ENCODE measurements around the gene PGRMC1.

The PGRMC1 gene

GRCh38 chrX:119292445-119292844, 56.4 kb downstream of the PGRMC1 start:
- TF ChIP-seq CTCF (IDR thresholded peaks at IDR 0.05; ENCODE audit: control insufficient read depth, insufficient read depth, low read depth, low read length, missing control alignments), result peak; percentile 13
- no peak for DNase-seq (ENCODE audit: low read depth)
- H3K4me3 ChIP-seq (ENCODE audit: control insufficient read depth, low read depth, low read length), result no peak overlapping the region

Data from AG09309 (cell line).